Measurements from ENCODE around the gene ZNF814. TPM values are rescaled to one million over a fixed set of nuclear protein-coding genes. Genes with fewer than 3 reads are reported as not detected.
"Not testable (repeated sequence)": the region's sequence is repeated elsewhere in the genome, so short reads cannot be mapped to it uniquely, and the experiment has no call there.

ZNF814 gene
- total RNA-seq, 1 donor from 2014 or later = 12.3 TPM

DNA sequence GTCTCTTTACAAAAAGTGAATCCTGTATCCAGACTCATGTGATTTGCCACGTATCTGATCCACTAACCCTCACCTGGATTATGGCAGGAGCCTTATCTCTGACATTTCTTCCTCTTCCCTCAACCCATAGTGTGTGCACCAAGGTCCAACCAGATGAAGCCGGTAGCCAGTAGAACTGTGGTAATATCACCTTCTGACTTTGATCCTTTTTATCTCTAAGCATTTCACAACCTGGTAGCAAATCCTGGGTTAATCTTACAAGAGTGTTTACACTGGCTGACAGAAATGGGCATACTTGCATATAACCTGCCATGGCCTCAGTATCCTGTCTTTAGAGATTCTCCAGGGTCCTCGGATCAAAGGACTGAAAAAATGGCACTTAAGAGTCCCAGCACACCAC is 25.7 kb upstream of the ZNF814 start:
- no peak overlapping the region for H3K27ac ChIP-seq
- ATAC-seq = no peak
- H3K36me3 ChIP-seq = peaks cover 15% of the 10 kb centered on the region
- TF ChIP-seq CTCF (IDR thresholded peaks at IDR 0.05) = no peak
- H3K27me3 ChIP-seq = no peaks in the 10 kb centered on the region
- no peak overlapping the region for H3K4me3 ChIP-seq
- H3K4me1 ChIP-seq = peaks cover 13% of the 10 kb centered on the region
- no peak for DNase-seq
- intact Hi-C loops (cut with DNase I) = no loop called here
- no peaks in the 10 kb centered on the region for H3K9me3 ChIP-seq

DNA sequence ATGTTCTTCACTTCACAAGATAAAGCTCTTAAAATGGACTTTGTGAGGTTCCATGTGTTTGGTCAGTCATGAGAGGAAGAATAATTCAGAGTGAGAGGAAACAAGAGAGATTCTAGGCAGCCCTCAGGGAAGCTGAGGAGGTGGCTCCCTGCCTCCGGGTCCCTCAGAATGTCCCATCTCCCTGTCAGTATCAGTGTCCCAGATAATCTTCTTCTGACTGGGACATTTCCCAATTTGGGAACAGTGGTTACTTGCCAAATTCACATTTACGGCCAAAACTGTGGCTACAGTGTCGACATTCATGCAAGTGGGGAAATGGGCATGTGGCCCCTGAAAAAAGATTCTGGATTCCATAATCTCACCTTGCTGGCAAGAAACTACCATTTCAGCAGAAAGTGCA is 18.6 kb upstream of the ZNF814 start:
- Histone ChIP-seq H3K4me3 (no peak overlapping the region), H3K36me3 (peaks cover 37% of the 10 kb centered on the region), H3K27ac (no peak overlapping the region), H3K4me1 (no peaks in the 10 kb centered on the region), H3K27me3 (no peaks in the 10 kb centered on the region), H3K9me3 (no peaks in the 10 kb centered on the region)
- DNase-seq = no peak
- intact Hi-C loops (cut with DNase I) = no loop called here
- TF ChIP-seq CTCF (IDR thresholded peaks at IDR 0.05) = no peak
- ATAC-seq = no peak

GRCh38 chr19:57905258-57905657 is 16.4 kb upstream of the ZNF814 start:
- Histone ChIP-seq H3K9me3 (no peaks in the 10 kb centered on the region), H3K27me3 (no peaks in the 10 kb centered on the region), H3K4me3 (no peak overlapping the region), H3K27ac (no peak overlapping the region), H3K4me1 (no peaks in the 10 kb centered on the region), H3K36me3 (peaks cover 26% of the 10 kb centered on the region)
- TF ChIP-seq CTCF (IDR thresholded peaks at IDR 0.05) = no peak
- DNase-seq (no peak), ATAC-seq (no peak)
- intact Hi-C loops (cut with DNase I) = no loop called here

GRCh38 chr19:57903618-57904184 is 14.9 kb upstream of the ZNF814 start:
- H3K27ac ChIP-seq = no peak overlapping the region
- no peaks in the 10 kb centered on the region for H3K4me1 ChIP-seq
- peaks cover 16% of the 10 kb centered on the region for H3K36me3 ChIP-seq
- H3K4me3 ChIP-seq = no peak overlapping the region
- no peak for DNase-seq
- no peak for ATAC-seq
- no peaks in the 10 kb centered on the region for H3K27me3 ChIP-seq
- TF ChIP-seq CTCF (IDR thresholded peaks at IDR 0.05) = no peak
- no peaks in the 10 kb centered on the region for H3K9me3 ChIP-seq
- intact Hi-C loops (cut with DNase I) = no loop called here

GRCh38 chr19:57900311-57900710 is 11.5 kb upstream of the ZNF814 start:
- Histone ChIP-seq H3K27ac (no peak overlapping the region), H3K4me1 (no peaks in the 10 kb centered on the region), H3K27me3 (no peaks in the 10 kb centered on the region), H3K9me3 (no peaks in the 10 kb centered on the region), H3K4me3 (no peak overlapping the region), H3K36me3 (no peaks in the 10 kb centered on the region)
- no peak for ATAC-seq
- no peak for DNase-seq
- no peak for TF ChIP-seq CTCF (IDR thresholded peaks at IDR 0.05)
- intact Hi-C loops (cut with DNase I) = no loop called here

DNA sequence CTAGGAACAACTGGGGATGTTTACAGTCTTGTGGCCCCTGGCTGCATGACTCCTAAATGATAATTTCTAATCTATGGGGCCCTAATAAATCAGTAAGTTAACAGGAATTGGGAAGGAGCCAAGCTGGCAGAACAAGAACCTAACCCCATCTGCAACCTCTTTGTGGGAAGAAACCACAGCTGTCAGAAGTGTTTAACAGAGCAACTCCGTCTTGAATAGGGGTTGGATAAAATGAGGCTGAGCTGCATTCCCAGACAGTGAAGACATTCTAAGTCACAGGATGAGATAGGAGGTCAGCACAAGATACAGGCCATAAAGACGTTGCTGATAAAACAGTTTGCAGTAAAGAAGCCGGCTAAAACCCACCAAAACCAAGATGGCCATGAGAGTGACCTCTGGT is 1.9 kb upstream of the ZNF814 start:
- H3K36me3 ChIP-seq; H3K27ac ChIP-seq; H3K4me3 ChIP-seq; H3K27me3 ChIP-seq; H3K4me1 ChIP-seq; intact Hi-C loops (cut with DNase I); H3K9me3 ChIP-seq; ATAC-seq; DNase-seq: not testable (repeated sequence)

Measured in upper lobe of right lung (tissue), 1 donor.